Stimulated activated CD8-positive, alpha-beta memory T cell treated with anti-CD3 and anti-CD28 coated beads, Interleukin-7, amount 100 ng/mL, for 48 hours (primary cell): Measurements from ENCODE around the gene ATP10A.
"Not testable (repeated sequence)": the region's sequence is repeated elsewhere in the genome, so short reads cannot be mapped to it uniquely, and the experiment has no call there.

Experiments
- DNase-seq, 2 donors: peaks; one replicate each; pipeline ENCODE4 v3.0.0-alpha.2; 2020; ENCODE audit warnings: low read depth in 1 of 2; ENCODE audit errors: extremely low read depth in 1 of 2

ATP10A gene

DNA sequence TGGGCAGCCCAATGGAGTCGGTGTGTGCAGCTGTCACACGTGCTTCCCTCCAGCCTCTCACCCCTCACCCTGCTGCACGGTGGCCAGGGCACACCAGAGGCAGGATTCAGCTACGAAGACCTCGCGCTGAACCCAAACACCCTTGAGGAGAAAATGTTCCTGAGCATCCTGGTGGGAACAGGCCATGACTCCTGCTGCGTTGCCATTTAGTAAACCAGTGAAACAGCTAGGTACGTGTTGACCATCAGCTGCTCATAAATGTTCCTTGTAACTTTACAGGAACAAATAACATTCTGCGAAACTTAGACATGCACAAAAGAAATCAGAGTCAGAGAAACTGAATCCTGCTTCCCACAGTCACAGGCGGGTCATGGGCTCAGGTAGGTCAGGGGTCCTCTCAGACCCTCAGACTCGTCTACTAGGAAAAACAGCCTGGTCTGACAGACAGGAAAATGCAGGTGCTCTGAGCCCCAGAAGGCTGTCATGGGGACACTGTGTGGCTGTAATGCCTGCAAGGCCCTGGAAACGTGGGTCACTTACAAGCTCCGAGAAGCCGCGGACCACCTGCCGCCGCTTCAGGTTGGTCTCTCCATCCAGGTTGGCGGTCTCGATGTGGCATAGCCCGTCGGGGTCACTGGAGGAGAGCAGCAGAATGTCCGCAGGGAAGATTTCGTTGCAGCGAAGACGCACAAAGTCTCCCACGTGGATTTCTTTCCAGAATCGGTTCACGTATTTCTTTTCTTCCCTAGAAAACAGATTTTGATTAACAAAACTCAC is 82.5 kb downstream of the ATP10A start:
- DNase-seq: no peak

DNA sequence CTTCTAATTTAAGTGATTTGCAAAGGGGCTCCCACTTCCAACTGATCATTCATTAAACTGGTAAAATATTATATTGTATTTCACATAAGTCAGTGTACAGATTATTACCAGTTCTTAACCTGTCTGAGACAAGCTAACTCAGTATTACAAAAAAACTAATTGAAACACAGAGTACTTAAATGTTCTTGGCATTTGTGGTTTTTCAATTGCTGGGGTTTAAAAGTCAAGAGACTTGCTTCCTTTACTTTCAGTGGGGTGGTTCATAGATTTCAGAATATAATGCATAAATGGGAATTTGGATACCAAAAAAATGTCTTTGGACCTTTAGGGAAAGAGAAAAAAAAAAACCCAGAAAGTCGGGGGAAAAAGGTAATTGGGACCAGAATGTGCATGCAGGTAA is 85.0 kb downstream of the ATP10A start:
- DNase-seq: no peak

GRCh38 chr15:25777037-25777436 is 86.1 kb downstream of the ATP10A start:
- DNase-seq: no peak

- DNase-seq: no peak
Measured at GRCh38 chr15:25776071-25776746, 86.9 kb downstream of the ATP10A start.

DNA sequence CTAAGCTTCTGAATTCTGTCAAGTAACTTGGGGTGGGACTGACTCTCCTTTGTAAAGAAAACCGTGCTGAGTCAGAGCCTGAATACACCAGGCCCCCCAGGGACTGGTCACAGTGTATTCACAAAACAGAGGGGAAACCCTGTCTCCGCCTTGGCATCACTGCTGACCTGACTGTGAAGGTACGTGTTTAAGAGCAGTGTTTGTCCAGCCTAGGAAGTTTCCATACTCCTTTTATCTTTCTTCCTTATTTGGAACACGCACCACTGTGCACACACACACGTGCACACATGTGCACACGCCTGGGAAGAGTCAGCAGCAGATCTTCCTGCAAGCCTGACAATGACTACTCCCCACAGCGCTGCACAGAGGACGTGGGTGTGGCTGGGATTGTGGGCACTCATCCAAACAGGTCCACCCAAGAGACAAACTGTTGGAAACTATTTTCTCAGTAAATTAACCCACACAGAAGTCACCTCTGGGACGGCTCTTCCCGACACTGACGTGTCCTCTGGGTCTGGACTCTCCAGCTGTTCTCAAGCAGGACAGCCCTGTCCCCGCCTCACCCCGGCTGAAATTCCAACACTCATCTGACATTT is 87.7 kb downstream of the ATP10A start:
- no peak for DNase-seq

DNA sequence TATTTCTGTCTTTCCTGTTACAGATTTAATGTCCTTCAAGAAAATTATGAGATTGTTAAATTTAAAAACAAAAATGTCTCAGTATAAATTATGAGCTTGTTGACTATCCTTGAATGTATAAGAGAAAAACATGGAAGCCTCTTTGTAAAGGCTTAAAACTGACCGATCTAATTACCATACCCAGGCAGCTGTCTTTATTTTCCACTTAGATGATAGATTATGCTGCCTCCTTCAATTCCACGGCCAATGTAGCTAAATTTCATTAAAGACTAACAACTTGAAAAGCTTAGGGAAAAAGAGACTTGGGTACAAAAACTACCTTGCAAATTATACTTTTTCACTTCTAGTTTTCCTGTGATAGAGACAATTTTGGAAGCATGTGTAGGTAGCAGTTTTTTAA is 88.3 kb downstream of the ATP10A start:
- DNase-seq: no peak

GRCh38 chr15:25773248-25773647 is 89.9 kb downstream of the ATP10A start:
- no peak for DNase-seq

- DNase-seq: no peak
Measured at GRCh38 chr15:25772500-25772899, 90.6 kb downstream of the ATP10A start.

DNA sequence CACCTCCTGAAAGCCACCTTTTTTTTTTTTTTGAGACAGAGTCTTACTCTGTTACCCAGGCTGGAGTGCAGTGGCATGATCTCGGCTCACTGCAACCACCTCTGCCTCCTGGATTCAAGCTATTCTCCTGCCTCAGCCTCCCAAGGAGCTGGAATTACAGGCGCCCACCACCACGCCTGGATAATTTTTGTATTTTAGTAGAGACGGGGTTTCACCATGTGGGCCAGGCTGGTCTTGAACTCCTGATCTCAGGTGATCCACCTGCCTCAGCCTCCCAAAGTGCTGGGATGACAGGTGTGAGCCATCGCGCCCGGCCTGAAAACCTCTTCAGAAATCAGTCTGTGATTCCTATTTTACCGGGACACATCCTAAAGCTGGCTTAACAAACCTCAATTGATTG is 91.4 kb downstream of the ATP10A start:
- not testable (repeated sequence) for DNase-seq

- DNase-seq: no peak
Measured at GRCh38 chr15:25771338-25771706, 91.8 kb downstream of the ATP10A start.

DNA sequence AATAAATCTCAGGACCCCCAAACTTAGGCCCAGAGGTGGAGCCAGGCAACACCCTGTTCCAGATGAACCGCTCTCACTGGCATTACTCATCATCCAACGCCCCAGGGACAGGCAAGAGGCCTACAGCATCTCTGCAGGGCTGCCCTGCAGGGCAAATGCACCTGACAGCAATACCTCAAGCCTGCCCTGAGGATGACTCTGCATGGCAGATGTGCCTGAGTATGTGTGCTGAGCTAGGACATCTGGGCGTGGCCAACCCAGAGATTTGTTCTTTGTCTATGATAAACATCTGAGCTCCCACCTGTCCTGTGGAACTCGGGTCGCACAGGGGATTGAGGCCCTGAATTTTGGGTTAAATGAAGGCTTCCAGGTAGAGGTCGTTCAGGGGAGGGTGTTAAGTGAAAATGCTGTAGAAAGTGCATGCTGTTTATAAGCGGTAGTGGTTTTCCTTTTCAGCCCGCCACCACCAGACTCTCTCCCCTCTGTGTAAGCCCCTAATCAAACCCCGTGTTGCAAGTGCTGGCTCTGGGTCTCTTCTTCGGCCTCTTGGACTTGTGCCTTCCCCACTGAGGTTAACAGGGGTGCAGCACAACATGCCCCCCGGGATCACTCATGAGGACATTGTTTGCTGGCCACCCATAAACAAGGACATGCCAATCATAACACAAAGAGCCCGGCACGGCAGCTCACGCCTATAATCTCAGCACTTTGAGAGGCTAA is 92.3 kb downstream of the ATP10A start:
- no peak for DNase-seq

DNA sequence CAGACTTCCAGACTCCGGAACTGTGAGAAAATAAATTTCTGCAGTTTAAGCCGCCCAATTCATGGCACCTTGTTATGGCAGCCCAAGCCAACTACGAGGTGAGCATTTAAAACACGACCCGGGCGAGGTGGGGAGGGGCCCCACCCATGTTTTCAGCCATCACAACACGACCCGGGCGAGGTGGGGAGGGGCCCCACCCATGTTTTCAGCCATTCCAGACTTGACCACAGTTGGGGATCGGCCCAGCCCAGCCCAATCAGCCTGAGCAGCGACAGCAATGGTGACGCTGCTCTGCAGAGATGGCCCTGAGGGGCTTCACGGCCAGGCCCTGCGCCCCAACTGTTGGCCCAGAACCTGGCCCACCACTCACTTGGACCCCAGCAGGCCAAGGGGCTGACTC is 93.1 kb downstream of the ATP10A start:
- DNase-seq: no peak

DNA sequence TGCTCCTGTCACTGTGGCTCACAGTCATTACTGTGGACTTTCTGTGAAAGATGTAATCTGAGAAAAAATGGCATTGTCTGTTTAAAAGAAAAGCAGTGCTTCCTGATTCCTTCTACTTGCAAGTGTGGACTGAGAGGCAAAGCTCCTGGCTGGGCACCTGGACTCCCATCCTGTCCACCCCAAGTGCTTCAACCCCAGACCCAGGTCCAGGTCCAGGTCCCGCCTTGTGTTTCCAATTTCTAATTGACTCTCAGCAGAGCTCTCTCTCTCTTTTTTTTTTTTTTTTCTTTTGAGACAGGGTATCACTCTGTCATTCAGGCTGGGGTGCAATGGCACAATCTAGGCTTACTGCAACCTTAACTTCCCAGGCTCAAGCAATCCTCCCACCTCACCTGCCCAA is 94.9 kb downstream of the ATP10A start:
- no peak for DNase-seq

- DNase-seq: no peak
Measured at GRCh38 chr15:25767356-25768151, 95.6 kb downstream of the ATP10A start.

- DNase-seq: no peak
Measured at GRCh38 chr15:25766417-25766816, 96.7 kb downstream of the ATP10A start.

DNA sequence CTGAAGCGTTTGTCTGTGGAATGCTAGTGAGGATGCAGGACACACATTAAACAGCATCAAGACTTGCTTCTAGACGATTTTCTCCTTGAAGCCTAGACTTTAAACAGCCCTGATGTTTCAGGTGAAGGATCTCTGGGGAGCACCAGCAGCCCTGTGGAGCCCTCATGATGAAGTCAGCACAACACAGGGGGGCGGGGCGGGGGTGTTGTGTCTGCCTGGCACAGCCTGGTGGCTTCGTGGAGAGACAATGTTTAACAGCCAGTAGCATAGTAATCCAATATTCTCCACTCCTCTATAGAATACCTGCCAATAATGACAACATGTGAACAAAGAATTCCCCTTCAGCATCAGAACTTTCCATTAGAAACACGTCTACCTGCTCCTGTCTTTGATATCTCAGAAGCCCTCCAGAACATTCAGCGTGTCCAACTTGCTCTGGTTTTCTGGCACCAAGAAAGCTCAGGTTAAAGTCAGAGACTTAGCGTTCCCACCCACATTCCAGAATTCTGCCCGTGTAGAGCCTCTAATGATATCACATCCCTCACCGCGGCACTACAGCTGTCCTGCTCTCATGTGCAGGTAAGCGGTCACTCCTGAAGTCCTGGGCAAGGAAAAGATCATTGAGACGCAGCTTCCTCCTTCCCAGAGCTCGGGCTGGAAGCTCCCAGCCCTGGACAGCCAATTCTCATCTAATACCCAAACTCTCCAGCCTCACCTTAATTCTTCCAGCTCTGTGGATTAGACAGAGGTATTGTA is 98.0 kb downstream of the ATP10A start:
- DNase-seq: no peak

DNA sequence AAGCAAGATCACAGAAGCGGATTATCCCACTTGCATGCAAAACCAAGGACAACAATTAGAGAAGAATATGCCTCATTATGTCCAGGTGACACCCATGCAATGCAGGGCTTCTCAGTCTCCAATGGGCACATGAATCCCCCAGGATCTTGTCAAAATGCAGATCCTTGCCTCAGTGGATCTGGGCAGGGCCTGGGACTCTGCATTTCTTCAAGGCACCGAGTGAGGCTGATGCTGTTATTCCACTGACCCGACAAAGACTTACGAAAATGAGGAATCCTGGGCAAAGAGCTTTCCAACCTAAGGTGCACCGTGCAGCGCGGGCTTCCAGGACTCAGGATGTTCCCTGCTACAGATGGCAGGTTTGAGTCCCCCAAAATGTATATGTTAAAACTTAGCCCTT is 99.2 kb downstream of the ATP10A start:
- DNase-seq: no peak

DNA sequence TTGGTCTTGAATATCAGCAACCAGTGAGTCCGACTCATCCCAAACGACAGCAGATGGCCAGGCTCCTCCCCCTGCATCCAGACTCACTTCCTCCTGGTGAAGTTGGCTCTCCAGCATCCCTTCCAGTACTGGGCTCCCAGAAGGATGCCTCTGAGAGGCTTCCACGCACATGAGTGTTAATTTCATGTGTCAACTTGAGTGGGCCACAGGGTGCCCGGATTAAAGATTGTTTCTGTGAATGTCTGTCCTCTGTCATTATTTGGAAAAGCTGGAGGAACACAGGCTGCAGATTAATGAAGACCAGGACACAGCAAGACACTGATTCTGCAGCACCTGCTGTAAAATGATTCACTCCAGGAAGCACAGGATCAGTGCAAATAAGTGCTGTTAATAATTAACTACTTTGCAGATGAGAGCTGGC is 99.8 kb downstream of the ATP10A start:
- no peak for DNase-seq

- no peak for DNase-seq
Measured at GRCh38 chr15:25761971-25762662, 101.0 kb downstream of the ATP10A start.
